Smooth muscle cell (in vitro differentiated cells): ENCODE measurements around the gene PEAK1. TPM values are rescaled to one million over a fixed set of nuclear protein-coding genes. Genes with fewer than 3 reads are reported as not detected.

ENCODE experiments used
- DNase-seq: peaks from one replicate; lab custom pipeline; 2025; ENCODE audit not compliant: unreplicated experiment; lab: John Stamatoyannopoulos, UW
- H2AFZ ChIP-seq: fragments of 200-600 bp; sonication (generic); 2 replicates; pipeline ENCODE4 v1.6.0; 2016; ENCODE audit warnings: antibody characterized with exemption, low read depth, mild to moderate bottlenecking
- H3F3A ChIP-seq: fragments of 200-600 bp; sonication (generic); 2 replicates; pipeline ENCODE4 v1.6.0; 2017; ENCODE audit warnings: antibody characterized with exemption, low read depth
- H3K27ac ChIP-seq: fragments of 200-600 bp; sonication (generic); 2 replicates; pipeline ENCODE4 v1.5.1; 2016; ENCODE audit warnings: low read depth, mild to moderate bottlenecking
- H3K27me3 ChIP-seq: fragments of 200-600 bp; sonication (generic); 2 replicates; pipeline ENCODE4 v1.6.1; 2016; ENCODE audit warnings: low read depth, mild to moderate bottlenecking
- H3K36me3 ChIP-seq: fragments of 200-600 bp; sonication (generic); 2 replicates; pipeline ENCODE4 v1.5.1; 2016; ENCODE audit warnings: low read depth
- H3K4me1 ChIP-seq: fragments of 200-600 bp; sonication (generic); 2 replicates; pipeline ENCODE4 v1.5.1; 2016; ENCODE audit warnings: low read depth
- H3K4me2 ChIP-seq: fragments of 200-600 bp; sonication (generic); 2 replicates; pipeline ENCODE4 v1.6.0; 2016; ENCODE audit warnings: mild to moderate bottlenecking
- H3K4me3 ChIP-seq: fragments of 200-600 bp; sonication (generic); 2 replicates; pipeline ENCODE4 v1.5.1; 2016; ENCODE audit warnings: mild to moderate bottlenecking
- H3K79me2 ChIP-seq: fragments of 200-600 bp; sonication (generic); 2 replicates; pipeline ENCODE4 v1.6.0; 2016; ENCODE audit warnings: low read depth, mild to moderate bottlenecking
- H3K9ac ChIP-seq: fragments of 200-600 bp; sonication (generic); 2 replicates; pipeline ENCODE4 v1.6.0; 2016; ENCODE audit warnings: low read depth
- H3K9me3 ChIP-seq: fragments of 200-600 bp; sonication (generic); replicated peaks from 2 replicates; pipeline ENCODE4 v1.5.1; 2016; ENCODE audit warnings: low read depth
- H4K20me1 ChIP-seq: fragments of 200-600 bp; sonication (generic); 2 replicates; pipeline ENCODE4 v1.6.0; 2016; ENCODE audit warnings: low read depth
- WGBS: methylation state at CpG from one replicate; pipeline ENCODE4 v1.1.7; 2016; ENCODE audit warnings: low lambda C conversion rate; 5-methylcytosine and 5-hydroxymethylcytosine counted together
- polyA plus RNA-seq: library from polyadenylated mRNA; unstranded; fragments of >200 nt; fragmentation: Nextera tagmentation; extraction: Ambion mirVana; gene quantifications from 2 replicates; pipeline ENCODE4 v1.2.1, GENCODE V29; 2016
- total RNA-seq: library from RNA; depleted of rRNA; stranded (reverse); fragments of >200 nt; gene quantifications from 2 replicates; pipeline ENCODE4 v1.2.3, GENCODE V29; 2014
- TF ChIP-seq, protein P1 (sequence below): fragments of 200-600 bp; sonication (generic); IDR thresholded peaks from 2 replicates; pipeline ENCODE4 v1.5.1; 2017; ENCODE audit warnings: borderline replicate concordance, mild to moderate bottlenecking, antibody characterized with exemption; ENCODE audit not compliant: insufficient read depth, poor library complexity, severe bottlenecking

PEAK1 gene
- total and polyA plus RNA-seq, 2 experiments from 2014 or later: 5.6 to 21.9 TPM

DNA sequence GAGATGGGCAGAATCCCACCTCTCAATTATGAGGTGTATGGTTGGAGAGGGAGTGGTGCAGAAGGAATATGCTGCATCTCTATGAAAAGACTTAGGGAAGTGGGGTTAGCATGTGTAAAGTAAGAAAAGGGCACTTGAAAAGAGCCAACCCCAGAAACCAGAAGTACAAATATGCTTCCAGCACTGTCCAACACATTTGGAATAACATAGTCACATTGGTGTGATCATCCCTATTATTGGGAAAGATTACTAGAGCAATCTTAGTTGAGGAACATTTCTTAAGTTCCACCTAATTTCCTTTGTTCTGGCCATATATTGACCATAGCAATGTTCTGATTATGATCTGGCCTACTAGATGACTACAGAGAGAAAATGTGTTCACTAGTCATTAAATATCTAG, 35.0 kb upstream of the PEAK1 start:
- Histone ChIP-seq H3K27me3 (no peaks in the 10 kb centered on the region), H3K9me3 (no peaks in the 10 kb centered on the region), H3K4me3 (no peak overlapping the region), H4K20me1 (peaks cover 49% of the 10 kb centered on the region), H3K4me2 (peak overlapping the region; percentile 61), H2AFZ (no peak overlapping the region), H3K4me1 (peaks cover 26% of the 10 kb centered on the region), H3K27ac (peak overlapping the region; percentile 86), H3K9ac (no peak overlapping the region), H3K36me3 (no peaks in the 10 kb centered on the region), H3K79me2 (peaks cover 21% of the 10 kb centered on the region), H3F3A (peaks cover 4% of the 10 kb centered on the region)
- no peak for DNase-seq
- TF ChIP-seq, protein P1, sequence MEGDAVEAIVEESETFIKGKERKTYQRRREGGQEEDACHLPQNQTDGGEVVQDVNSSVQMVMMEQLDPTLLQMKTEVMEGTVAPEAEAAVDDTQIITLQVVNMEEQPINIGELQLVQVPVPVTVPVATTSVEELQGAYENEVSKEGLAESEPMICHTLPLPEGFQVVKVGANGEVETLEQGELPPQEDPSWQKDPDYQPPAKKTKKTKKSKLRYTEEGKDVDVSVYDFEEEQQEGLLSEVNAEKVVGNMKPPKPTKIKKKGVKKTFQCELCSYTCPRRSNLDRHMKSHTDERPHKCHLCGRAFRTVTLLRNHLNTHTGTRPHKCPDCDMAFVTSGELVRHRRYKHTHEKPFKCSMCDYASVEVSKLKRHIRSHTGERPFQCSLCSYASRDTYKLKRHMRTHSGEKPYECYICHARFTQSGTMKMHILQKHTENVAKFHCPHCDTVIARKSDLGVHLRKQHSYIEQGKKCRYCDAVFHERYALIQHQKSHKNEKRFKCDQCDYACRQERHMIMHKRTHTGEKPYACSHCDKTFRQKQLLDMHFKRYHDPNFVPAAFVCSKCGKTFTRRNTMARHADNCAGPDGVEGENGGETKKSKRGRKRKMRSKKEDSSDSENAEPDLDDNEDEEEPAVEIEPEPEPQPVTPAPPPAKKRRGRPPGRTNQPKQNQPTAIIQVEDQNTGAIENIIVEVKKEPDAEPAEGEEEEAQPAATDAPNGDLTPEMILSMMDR: no peak

DNA sequence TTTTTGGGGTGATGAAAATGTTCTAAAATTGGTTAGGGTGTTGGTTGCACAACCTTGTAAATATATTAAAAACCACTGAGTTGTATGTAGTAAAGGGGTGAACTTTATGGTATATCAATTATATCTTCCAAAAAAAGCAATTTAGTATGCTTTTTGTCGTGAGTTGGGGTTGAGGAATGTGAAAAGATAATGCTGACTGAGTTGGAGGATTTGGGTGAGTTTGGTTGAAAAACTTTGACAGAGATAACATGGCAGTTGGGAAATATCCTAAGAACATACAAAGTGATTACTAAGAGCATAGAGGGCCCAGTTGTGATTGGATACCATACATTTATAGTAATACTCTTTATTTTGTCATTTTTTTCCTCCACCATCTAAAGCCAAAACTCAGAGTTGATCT, 34.4 kb upstream of the PEAK1 start:
- Histone ChIP-seq H3K9ac (no peak overlapping the region), H3K27me3 (no peaks in the 10 kb centered on the region), H3K79me2 (peaks cover 20% of the 10 kb centered on the region), H3K4me2 (peak overlapping the region; percentile 61), H3K9me3 (no peaks in the 10 kb centered on the region), H3K4me1 (peaks cover 26% of the 10 kb centered on the region), H2AFZ (no peak overlapping the region), H4K20me1 (peaks cover 50% of the 10 kb centered on the region), H3K27ac (peak overlapping the region; percentile 86), H3K36me3 (no peaks in the 10 kb centered on the region), H3F3A (peaks cover 4% of the 10 kb centered on the region), H3K4me3 (no peak overlapping the region)
- WGBS: 21% methylated on average over 1 of the region's 1 CpG
- TF ChIP-seq, protein P1: no peak
- no peak for DNase-seq

DNA sequence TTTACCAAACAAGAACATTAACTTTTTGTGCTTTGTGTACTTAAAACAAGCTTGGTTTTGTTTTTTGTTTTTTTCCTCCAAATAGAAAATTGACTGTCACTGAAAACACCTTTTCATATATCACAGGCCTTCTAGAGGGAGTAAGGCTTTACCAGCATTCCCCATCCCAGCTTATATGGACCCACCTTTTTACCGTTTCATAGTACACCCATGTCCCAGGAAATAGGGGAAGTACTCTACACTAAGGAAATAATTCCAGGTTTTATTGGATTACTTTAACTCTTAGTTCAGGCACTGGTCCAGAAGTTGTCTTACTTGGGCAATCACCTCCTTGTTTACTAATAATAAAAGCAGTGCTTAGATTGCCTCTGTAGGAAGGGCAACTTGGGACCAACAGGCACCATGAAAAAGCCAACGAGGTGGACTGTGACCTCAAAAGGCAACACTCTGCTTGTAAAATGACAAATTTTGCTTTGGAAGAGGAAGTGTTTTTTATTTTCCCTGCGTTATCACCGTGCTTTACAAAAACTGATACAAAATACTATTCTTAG, 27.0 kb upstream of the PEAK1 start:
- Histone ChIP-seq H3K4me1 (no peaks in the 10 kb centered on the region), H3K27ac (no peak overlapping the region), H4K20me1 (peaks cover 78% of the 10 kb centered on the region), H3K9ac (no peak overlapping the region), H3K4me3 (no peak overlapping the region), H3F3A (no peaks in the 10 kb centered on the region), H3K36me3 (no peaks in the 10 kb centered on the region), H3K9me3 (no peaks in the 10 kb centered on the region), H2AFZ (no peak overlapping the region), H3K4me2 (no peak overlapping the region), H3K27me3 (no peaks in the 10 kb centered on the region), H3K79me2 (peaks cover 72% of the 10 kb centered on the region)
- 76% methylated on average over 4 of the region's 4 CpGs for WGBS
- DNase-seq: no peak
- TF ChIP-seq, protein P1: no peak

DNA sequence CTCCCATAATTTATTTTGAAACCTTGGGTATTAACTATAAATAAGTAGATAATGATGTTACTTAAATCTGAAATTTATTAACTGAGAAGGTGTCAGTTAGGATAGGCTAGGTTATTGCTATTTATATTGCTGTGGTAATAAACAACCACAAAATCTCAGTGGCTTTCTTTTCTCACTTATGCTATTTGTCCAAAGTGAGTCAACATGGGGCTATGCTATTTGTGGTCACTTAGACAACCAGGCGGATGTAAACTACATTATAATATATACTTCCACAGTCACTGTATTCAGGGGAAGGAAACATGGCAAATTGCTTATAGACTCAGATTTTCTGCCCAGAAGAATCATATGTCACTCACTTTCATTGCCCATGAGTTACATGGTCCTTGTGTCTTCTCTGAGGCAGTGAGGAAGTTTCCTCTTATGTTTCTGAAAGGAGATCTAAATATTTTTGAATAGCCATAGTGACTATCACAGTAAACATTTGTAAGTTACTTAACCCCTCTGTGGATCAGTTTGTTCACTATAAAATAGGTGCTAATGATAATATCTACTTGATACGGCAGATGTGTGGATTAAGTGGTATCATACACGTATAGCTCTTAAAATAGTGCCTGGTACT, 20.6 kb upstream of the PEAK1 start:
- H4K20me1 ChIP-seq: peaks cover 99% of the 10 kb centered on the region
- H3K9ac ChIP-seq: peak overlapping the region; percentile 34
- H2AFZ ChIP-seq: no peak overlapping the region
- WGBS: 45% methylated on average over 3 of the region's 3 CpGs
- H3K27ac ChIP-seq: peak overlapping the region; percentile 58
- H3K4me3 ChIP-seq: no peak overlapping the region
- H3F3A ChIP-seq: peaks cover 9% of the 10 kb centered on the region
- no peaks in the 10 kb centered on the region for H3K9me3 ChIP-seq
- no peaks in the 10 kb centered on the region for H3K4me1 ChIP-seq
- H3K4me2 ChIP-seq: peak overlapping the region; percentile 36
- H3K36me3 ChIP-seq: no peaks in the 10 kb centered on the region
- no peaks in the 10 kb centered on the region for H3K27me3 ChIP-seq
- DNase-seq: no peak
- TF ChIP-seq, protein P1: no peak
- H3K79me2 ChIP-seq: peaks cover 75% of the 10 kb centered on the region
